ENCODE measurements around the gene ACSL6.

ACSL6 gene

DNA sequence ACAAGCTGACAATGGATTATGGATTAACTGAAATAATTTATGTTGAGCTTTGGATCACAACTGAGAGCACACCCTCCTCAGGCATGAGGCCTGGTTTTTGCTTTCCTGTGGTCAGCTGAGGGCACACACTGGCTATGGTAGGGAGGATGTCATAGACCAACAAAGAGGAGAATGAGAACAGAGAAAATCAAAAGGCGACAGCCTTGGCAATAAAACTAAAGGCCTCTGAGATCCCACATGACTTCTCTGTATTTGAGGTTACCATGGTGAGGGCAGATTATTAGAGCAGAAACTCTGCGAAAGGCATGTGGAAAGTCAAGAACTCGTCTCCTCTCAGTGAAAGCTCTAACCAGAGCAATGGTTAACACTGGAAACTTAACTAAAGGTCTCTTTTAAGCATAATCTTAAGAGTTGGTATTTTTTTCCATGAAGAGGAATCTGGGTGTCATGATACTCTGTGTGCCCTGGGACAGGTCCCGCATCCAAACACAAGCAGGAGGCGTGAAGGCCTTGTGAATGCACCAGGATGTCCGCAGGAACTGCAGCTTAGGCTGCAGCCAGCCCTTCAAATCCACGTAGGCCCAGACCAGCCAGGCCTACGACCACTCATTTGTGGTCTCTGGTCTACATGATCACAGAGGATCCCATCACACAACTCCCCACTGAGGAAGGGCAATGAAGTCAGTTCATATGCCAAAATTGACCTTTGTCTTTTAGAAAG is 53.6 kb downstream of the ACSL6 start:
- Histone ChIP-seq H3K27me3 (replicated peaks; ENCODE audit: control insufficient read depth, insufficient read depth, low read length) (no peaks in the 10 kb centered on the region), H3K4me3 (replicated peaks; ENCODE audit: low read depth, low read length) (no peak overlapping the region), H3K36me3 (ENCODE audit: control insufficient read depth, insufficient read depth, low read length) (no peaks in the 10 kb centered on the region)
- no peak for DNase-seq (ENCODE audit: extremely low read depth, insufficient read length)
- TF ChIP-seq, protein P1, sequence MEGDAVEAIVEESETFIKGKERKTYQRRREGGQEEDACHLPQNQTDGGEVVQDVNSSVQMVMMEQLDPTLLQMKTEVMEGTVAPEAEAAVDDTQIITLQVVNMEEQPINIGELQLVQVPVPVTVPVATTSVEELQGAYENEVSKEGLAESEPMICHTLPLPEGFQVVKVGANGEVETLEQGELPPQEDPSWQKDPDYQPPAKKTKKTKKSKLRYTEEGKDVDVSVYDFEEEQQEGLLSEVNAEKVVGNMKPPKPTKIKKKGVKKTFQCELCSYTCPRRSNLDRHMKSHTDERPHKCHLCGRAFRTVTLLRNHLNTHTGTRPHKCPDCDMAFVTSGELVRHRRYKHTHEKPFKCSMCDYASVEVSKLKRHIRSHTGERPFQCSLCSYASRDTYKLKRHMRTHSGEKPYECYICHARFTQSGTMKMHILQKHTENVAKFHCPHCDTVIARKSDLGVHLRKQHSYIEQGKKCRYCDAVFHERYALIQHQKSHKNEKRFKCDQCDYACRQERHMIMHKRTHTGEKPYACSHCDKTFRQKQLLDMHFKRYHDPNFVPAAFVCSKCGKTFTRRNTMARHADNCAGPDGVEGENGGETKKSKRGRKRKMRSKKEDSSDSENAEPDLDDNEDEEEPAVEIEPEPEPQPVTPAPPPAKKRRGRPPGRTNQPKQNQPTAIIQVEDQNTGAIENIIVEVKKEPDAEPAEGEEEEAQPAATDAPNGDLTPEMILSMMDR (IDR thresholded peaks at IDR 0.05; ENCODE audit: insufficient read depth, low read length, poor library complexity, severe bottlenecking), result no peak

DNA sequence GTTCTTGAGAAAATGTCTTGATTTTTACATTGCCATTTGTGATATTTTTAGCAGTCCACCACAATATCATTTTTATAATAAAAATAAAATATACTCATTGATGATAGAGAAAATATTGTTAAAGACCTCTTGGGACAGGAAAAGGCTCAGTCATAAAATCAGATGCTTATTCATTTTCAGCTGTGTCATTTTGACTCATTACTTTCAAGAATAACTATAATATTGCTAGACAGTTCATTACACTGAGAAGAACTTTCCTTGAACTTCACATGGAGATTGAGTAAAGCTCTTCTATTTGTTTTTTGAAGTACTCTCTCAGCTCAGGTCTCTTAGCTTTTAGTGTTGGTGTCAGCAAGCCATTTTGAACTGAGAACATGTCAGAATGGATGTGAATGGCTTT is 57.5 kb downstream of the ACSL6 start:
- no peak for DNase-seq (ENCODE audit: extremely low read depth, insufficient read length)
- H3K27me3 ChIP-seq (replicated peaks; ENCODE audit: control insufficient read depth, insufficient read depth, low read length), result no peaks in the 10 kb centered on the region
- no peak overlapping the region for H3K4me3 ChIP-seq (replicated peaks; ENCODE audit: low read depth, low read length)
- no peaks in the 10 kb centered on the region for H3K36me3 ChIP-seq (ENCODE audit: control insufficient read depth, insufficient read depth, low read length)
- TF ChIP-seq, protein P1 (IDR thresholded peaks at IDR 0.05; ENCODE audit: insufficient read depth, low read length, poor library complexity, severe bottlenecking), result no peak

DNA sequence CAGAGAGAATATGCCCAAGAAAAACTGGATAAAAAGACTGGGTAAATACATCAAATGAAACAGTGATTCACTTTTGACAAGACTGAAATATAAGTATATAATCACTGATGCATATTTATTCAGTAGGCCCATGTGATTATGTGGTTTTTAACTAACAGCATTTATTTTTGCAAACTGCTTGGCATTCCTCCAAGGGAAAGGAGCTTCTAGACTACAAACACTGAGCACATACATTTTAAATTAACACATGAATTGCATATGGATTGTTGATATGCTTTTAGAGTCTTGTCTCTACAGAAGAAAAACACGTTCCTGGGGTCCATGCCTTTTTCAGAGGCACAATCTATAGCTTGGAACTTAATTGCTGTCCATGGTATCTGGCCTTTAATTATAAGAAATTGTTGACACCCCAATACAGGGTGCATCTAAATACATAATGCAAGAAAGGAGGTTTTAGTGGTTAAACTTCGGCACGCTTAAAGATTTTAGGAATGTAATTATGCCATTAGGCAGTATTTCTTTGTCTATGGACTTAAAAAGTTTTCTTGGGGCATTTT is 59.1 kb downstream of the ACSL6 start:
- Histone ChIP-seq H3K27me3 (replicated peaks; ENCODE audit: control insufficient read depth, insufficient read depth, low read length) (no peaks in the 10 kb centered on the region), H3K36me3 (ENCODE audit: control insufficient read depth, insufficient read depth, low read length) (no peaks in the 10 kb centered on the region), H3K4me3 (replicated peaks; ENCODE audit: low read depth, low read length) (no peak overlapping the region)
- DNase-seq (ENCODE audit: extremely low read depth, insufficient read length), result no peak
- TF ChIP-seq, protein P1 (IDR thresholded peaks at IDR 0.05; ENCODE audit: insufficient read depth, low read length, poor library complexity, severe bottlenecking), result no peak

DNA sequence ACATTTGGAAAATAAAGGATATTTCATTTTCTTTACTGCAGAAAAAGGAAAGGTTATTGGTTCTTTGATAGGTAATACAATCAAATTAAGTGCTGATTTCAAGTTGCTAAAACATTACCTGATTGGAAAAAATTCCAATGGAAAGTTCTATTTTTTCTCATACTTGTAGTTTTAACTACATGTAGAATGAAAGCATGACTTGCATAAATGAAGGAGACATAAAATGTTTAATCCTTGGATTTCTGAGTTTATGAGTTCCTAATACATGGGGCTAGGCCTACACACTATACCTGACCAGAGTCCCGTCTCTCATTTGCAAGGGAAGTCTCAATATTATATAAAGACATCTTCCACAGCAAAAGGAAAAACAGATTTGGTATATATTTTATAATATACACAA is 60.8 kb downstream of the ACSL6 start:
- Histone ChIP-seq H3K36me3 (ENCODE audit: control insufficient read depth, insufficient read depth, low read length) (no peaks in the 10 kb centered on the region), H3K27me3 (replicated peaks; ENCODE audit: control insufficient read depth, insufficient read depth, low read length) (no peaks in the 10 kb centered on the region), H3K4me3 (replicated peaks; ENCODE audit: low read depth, low read length) (no peak overlapping the region)
- TF ChIP-seq, protein P1 (IDR thresholded peaks at IDR 0.05; ENCODE audit: insufficient read depth, low read length, poor library complexity, severe bottlenecking), result no peak
- no peak for DNase-seq (ENCODE audit: extremely low read depth, insufficient read length)

DNA sequence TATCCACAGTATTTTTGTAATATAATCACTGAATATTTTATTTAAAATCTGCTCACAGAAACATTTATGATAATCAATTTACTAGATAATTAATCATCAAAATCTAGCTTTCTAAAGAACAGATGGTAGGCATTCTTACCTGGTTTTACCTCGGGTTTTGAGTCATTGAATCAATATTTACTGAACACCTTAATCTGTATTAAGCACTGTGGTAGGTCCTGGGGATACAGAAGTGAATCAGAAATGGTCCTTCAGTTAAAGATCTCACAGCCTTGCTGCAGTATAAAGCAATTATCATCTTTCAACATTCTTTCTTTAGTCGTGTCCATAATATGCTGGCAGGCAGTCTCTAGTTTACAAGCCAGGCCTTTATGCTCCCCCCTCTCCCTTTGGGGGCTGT is 64.0 kb downstream of the ACSL6 start:
- DNase-seq (ENCODE audit: extremely low read depth, insufficient read length), result no peak
- no peak overlapping the region for H3K4me3 ChIP-seq (replicated peaks; ENCODE audit: low read depth, low read length)
- no peaks in the 10 kb centered on the region for H3K27me3 ChIP-seq (replicated peaks; ENCODE audit: control insufficient read depth, insufficient read depth, low read length)
- no peaks in the 10 kb centered on the region for H3K36me3 ChIP-seq (ENCODE audit: control insufficient read depth, insufficient read depth, low read length)
- TF ChIP-seq, protein P1 (IDR thresholded peaks at IDR 0.05; ENCODE audit: insufficient read depth, low read length, poor library complexity, severe bottlenecking), result no peak

All from GM06990 (cell line).